Liver (tissue), 9 donors: ENCODE measurements around the gene RPH3AL. TPM values are rescaled to one million over a fixed set of nuclear protein-coding genes. Genes with fewer than 3 reads are reported as not detected.

ENCODE experiments used
- DNase-seq: peaks from one replicate; pipeline ENCODE4 v3.0.0-alpha.2; 2017; ENCODE audit warnings: low spot score
- H3K27ac ChIP-seq, 2 donors: one replicate each; pipeline ENCODE4 v1.7.0; 2013; ENCODE audit warnings: inconsistent platforms in 2 of 2, low read length in 2 of 2, control low read depth in 1 of 2, low read depth in 1 of 2, mild to moderate bottlenecking in 1 of 2
- H3K27me3 ChIP-seq, 4 donors: one replicate each; pipeline versions ENCODE4 v1.6.1 to v1.7.0; 2013; ENCODE audit warnings: low read length in 3 of 4, inconsistent platforms in 1 of 4, mild to moderate bottlenecking in 1 of 4, moderate library complexity in 1 of 4; ENCODE audit not compliant: control insufficient read depth in 4 of 4, insufficient read depth in 4 of 4
- H3K36me3 ChIP-seq, 4 donors: one replicate each; pipeline versions ENCODE4 v1.6.1 to v1.7.0; 2013; ENCODE audit warnings: low read length in 3 of 4, mild to moderate bottlenecking in 3 of 4, low read depth in 1 of 4, moderate library complexity in 1 of 4; ENCODE audit not compliant: control insufficient read depth in 4 of 4, insufficient read depth in 3 of 4
- H3K4me1 ChIP-seq, 4 donors: one replicate each; pipeline versions ENCODE4 v1.6.1 to v1.7.0; 2013; ENCODE audit warnings: low read length in 3 of 4, mild to moderate bottlenecking in 3 of 4, moderate library complexity in 1 of 4; ENCODE audit not compliant: control insufficient read depth in 4 of 4, insufficient read depth in 4 of 4
- H3K4me3 ChIP-seq, 3 donors: one replicate each; pipeline versions ENCODE4 v1.6.1 to v1.7.0; 2013; ENCODE audit warnings: low read length in 3 of 3, control low read depth in 1 of 3, low read depth in 1 of 3, mild to moderate bottlenecking in 1 of 3
- H3K9ac ChIP-seq, 2 donors: one replicate each; pipeline ENCODE4 v1.7.0; 2013; ENCODE audit warnings: low read length in 2 of 2, mild to moderate bottlenecking in 2 of 2, moderate library complexity in 2 of 2, control low read depth in 1 of 2, low read depth in 1 of 2
- H3K9me3 ChIP-seq, 4 donors: one replicate each; pipeline versions ENCODE4 v1.6.1 to v1.7.0; 2013; ENCODE audit warnings: low read length in 3 of 4; ENCODE audit not compliant: control insufficient read depth in 4 of 4
- ATF3 ChIP-seq: IDR thresholded peaks from 2 replicates; pipeline ENCODE4 v1.6.1; 2016; ENCODE audit warnings: antibody characterized with exemption
- CTCF ChIP-seq: fragments of 150-350 bp; IDR thresholded peaks from 2 replicates; pipeline ENCODE4 v1.5.1; 2017; ENCODE audit warnings: improper control_type of control experiment, low read depth, low read length; ENCODE audit not compliant: missing input control
- EGR1 ChIP-seq, 2 donors: IDR thresholded peaks; 2 replicates each; pipeline ENCODE4 v1.6.1; 2016 to 2018; ENCODE audit warnings: antibody characterized with exemption in 2 of 2, low read depth in 2 of 2
- FOXA1 ChIP-seq: IDR thresholded peaks from 2 replicates; pipeline ENCODE4 v1.6.1; 2016; ENCODE audit warnings: antibody characterized with exemption
- FOXA2 ChIP-seq: IDR thresholded peaks from 2 replicates; pipeline ENCODE4 v1.6.1; 2016; ENCODE audit warnings: antibody characterized with exemption
- GABPA ChIP-seq, 2 donors: IDR thresholded peaks in 1 of 2; conservative IDR thresholded peaks in 1 of 2; 2 replicates each; pipeline ENCODE4 v1.6.1; 2016; ENCODE audit warnings: antibody characterized with exemption in 2 of 2, mild to moderate bottlenecking in 1 of 2, moderate library complexity in 1 of 2
- HNF4A ChIP-seq, 2 donors: conservative IDR thresholded peaks; 2 replicates each; pipeline ENCODE4 v1.6.1; 2016; ENCODE audit warnings: antibody characterized with exemption in 2 of 2, mild to moderate bottlenecking in 2 of 2
- HNF4G ChIP-seq: IDR thresholded peaks from 2 replicates; pipeline ENCODE4 v1.6.1; 2016; ENCODE audit warnings: antibody characterized with exemption
- JUND ChIP-seq, 2 donors: IDR thresholded peaks; 2 replicates each; pipeline ENCODE4 v1.6.1; 2016; ENCODE audit warnings: antibody characterized with exemption in 2 of 2
- MAX ChIP-seq: IDR thresholded peaks from 2 replicates; pipeline ENCODE4 v1.6.1; 2016; ENCODE audit warnings: antibody characterized with exemption
- NR2F2 ChIP-seq: IDR thresholded peaks from 2 replicates; pipeline ENCODE4 v1.6.1; 2016; ENCODE audit warnings: antibody characterized with exemption
- RAD21 ChIP-seq, 2 donors: IDR thresholded peaks; 2 replicates each; pipeline ENCODE4 v1.6.1; 2016; ENCODE audit warnings: antibody characterized with exemption in 2 of 2, mild to moderate bottlenecking in 2 of 2
- REST ChIP-seq: IDR thresholded peaks from 2 replicates; pipeline ENCODE4 v1.6.1; 2016; ENCODE audit warnings: antibody characterized with exemption, mild to moderate bottlenecking
- RXRA ChIP-seq, 2 donors: IDR thresholded peaks; 2 replicates each; pipeline ENCODE4 v1.6.1; 2017 to 2018; ENCODE audit warnings: antibody characterized with exemption in 2 of 2, mild to moderate bottlenecking in 1 of 2
- SP1 ChIP-seq: IDR thresholded peaks from 2 replicates; pipeline ENCODE4 v1.6.1; 2018; ENCODE audit warnings: antibody characterized with exemption, mild to moderate bottlenecking
- TAF1 ChIP-seq: conservative IDR thresholded peaks from 2 replicates; pipeline ENCODE4 v1.6.1; 2016; ENCODE audit warnings: antibody characterized with exemption, mild to moderate bottlenecking
- YY1 ChIP-seq: IDR thresholded peaks from 2 replicates; pipeline ENCODE4 v1.6.1; 2016; ENCODE audit warnings: antibody characterized with exemption, mild to moderate bottlenecking
- ZBTB33 ChIP-seq: IDR thresholded peaks from 2 replicates; pipeline ENCODE4 v1.6.1; 2016; ENCODE audit warnings: antibody characterized with exemption
- WGBS: extraction: QIAGEN DNeasy Blood & Tissue Kit; methylation state at CpG from one replicate; pipeline ENCODE4 v1.1.7; 2013; 5-methylcytosine and 5-hydroxymethylcytosine counted together
- polyA plus RNA-seq, 2 donors: library from polyadenylated mRNA; stranded (reverse) in 1 of 2; unstranded in 1 of 2; fragments of 200-250 nt in 1 of 2; fragments of >200 nt in 1 of 2; fragmentation: Nextera tagmentation in 1 of 2; extraction: Ambion mirVana in 1 of 2; gene quantifications; one replicate each; pipeline versions ENCODE4 v1.2.1 to v1.2.3, GENCODE V29; 2013 to 2015
- total RNA-seq, 2 donors: library from RNA; depleted of rRNA; stranded (reverse); fragments of >200 nt; gene quantifications; one replicate each; pipeline ENCODE4 v1.2.3, GENCODE V29; 2014
- donor health status: healthy.
- donor health status: healthy.
- donor health status: healthy.
- donor health status: healthy.
- donor health status: healthy.

RPH3AL gene
- total and polyA plus RNA-seq, 4 donors, result 8.5 to 52.5 (median 13.9) TPM

GRCh38 chr17:303168-303567, 49.4 kb downstream of the RPH3AL start:
- Histone ChIP-seq H3K27me3 (no peaks in the 10 kb centered on the region), H3K36me3 (peaks cover 0 to 11% (median 9%) of the 10 kb centered on the region in 4 donors), H3K9me3 (no peaks in the 10 kb centered on the region), H3K4me3 (no peak overlapping the region), H3K4me1 (no peaks in the 10 kb centered on the region), H3K9ac (no peak overlapping the region), H3K27ac (no peak overlapping the region)
- WGBS, result 93% methylated on average over 9 of the region's 9 CpGs
- DNase-seq, result no peak
- TF ChIP-seq GABPA (IDR thresholded peaks at IDR 0.05 in 1 of 2, conservative IDR thresholded peaks at IDR 0.05 in 1 of 2), result no peak
- no peak for TF ChIP-seq NR2F2
- no peak for TF ChIP-seq FOXA1
- no peak for TF ChIP-seq TAF1
- TF ChIP-seq HNF4G, result no peak
- no peak for TF ChIP-seq FOXA2
- no peak for TF ChIP-seq JUND (IDR thresholded peaks at IDR 0.05)
- no peak for TF ChIP-seq SP1
- no peak for TF ChIP-seq EGR1 (IDR thresholded peaks at IDR 0.05; ENCODE audit: low read depth in 2 of 2)
- TF ChIP-seq RXRA (IDR thresholded peaks at IDR 0.05), result no peak
- TF ChIP-seq HNF4A (conservative IDR thresholded peaks at IDR 0.05), result no peak
- TF ChIP-seq REST, result no peak
- no peak for TF ChIP-seq YY1
- TF ChIP-seq ATF3, result no peak
- no peak for TF ChIP-seq CTCF
- no peak for TF ChIP-seq MAX
- no peak for TF ChIP-seq ZBTB33
- TF ChIP-seq RAD21 (IDR thresholded peaks at IDR 0.05), result no peak
